GM18517 (cell line): ENCODE data around the gene ASB1.
A peak's percentile ranks its signal among the peaks of the same experiment; 100 is the strongest.

Experiments used
- ATAC-seq: cut with Tn5 transposase; IDR thresholded peaks from one replicate; pipeline ENCODE4 v1.9.1; 2021; ENCODE audit warnings: mild to moderate bottlenecking, moderate library complexity; ENCODE audit not compliant: unreplicated experiment

Gene ASB1

GRCh38 chr2:238422285-238422684 is 4.4 kb upstream of the ASB1 start:
- ATAC-seq: no peak

GRCh38 chr2:238422940-238423339 is 3.8 kb upstream of the ASB1 start:
- ATAC-seq: no peak

- ATAC-seq: no peak
Measured at GRCh38 chr2:238423561-238424312, 3.0 kb upstream of the ASB1 start.

- no peak for ATAC-seq
Measured at GRCh38 chr2:238424313-238424700, 2.4 kb upstream of the ASB1 start.

GRCh38 chr2:238425505-238425978 is 1.2 kb upstream of the ASB1 start:
- no peak for ATAC-seq

- peak; percentile 24 for ATAC-seq
Measured at GRCh38 chr2:238425979-238426567, 654 bp upstream of the ASB1 start.

- ATAC-seq: no peak
Measured at GRCh38 chr2:238427435-238428162, 872 bp downstream of the ASB1 start.

GRCh38 chr2:238428866-238429265 is 2.1 kb downstream of the ASB1 start:
- no peak for ATAC-seq

- ATAC-seq: no peak
Measured at GRCh38 chr2:238430781-238431180, 4.1 kb downstream of the ASB1 start.

GRCh38 chr2:238431456-238431855 is 4.7 kb downstream of the ASB1 start:
- no peak for ATAC-seq

- ATAC-seq: no peak
Measured at GRCh38 chr2:238433300-238433915, 6.7 kb downstream of the ASB1 start.

GRCh38 chr2:238433941-238434845 is 7.5 kb downstream of the ASB1 start:
- no peak for ATAC-seq

GRCh38 chr2:238434846-238435751 is 8.4 kb downstream of the ASB1 start:
- ATAC-seq: no peak

GRCh38 chr2:238435752-238436096 is 9.0 kb downstream of the ASB1 start:
- no peak for ATAC-seq

GRCh38 chr2:238438856-238439849 is 12.4 kb downstream of the ASB1 start:
- no peak for ATAC-seq

GRCh38 chr2:238439917-238440316 is 13.2 kb downstream of the ASB1 start:
- no peak for ATAC-seq

- ATAC-seq: no peak
Measured at GRCh38 chr2:238440331-238440730, 13.6 kb downstream of the ASB1 start.

- ATAC-seq: no peak
Measured at GRCh38 chr2:238440767-238441166, 14.0 kb downstream of the ASB1 start.
